ENCODE measurements around the gene ITSN1. TPM values are rescaled to one million over a fixed set of nuclear protein-coding genes. Genes with fewer than 3 reads are reported as not detected.

ITSN1 gene
- total and polyA plus RNA-seq, 3 donors from 2014 or later: 20.0 to 56.6 (median 48.4) TPM

DNA sequence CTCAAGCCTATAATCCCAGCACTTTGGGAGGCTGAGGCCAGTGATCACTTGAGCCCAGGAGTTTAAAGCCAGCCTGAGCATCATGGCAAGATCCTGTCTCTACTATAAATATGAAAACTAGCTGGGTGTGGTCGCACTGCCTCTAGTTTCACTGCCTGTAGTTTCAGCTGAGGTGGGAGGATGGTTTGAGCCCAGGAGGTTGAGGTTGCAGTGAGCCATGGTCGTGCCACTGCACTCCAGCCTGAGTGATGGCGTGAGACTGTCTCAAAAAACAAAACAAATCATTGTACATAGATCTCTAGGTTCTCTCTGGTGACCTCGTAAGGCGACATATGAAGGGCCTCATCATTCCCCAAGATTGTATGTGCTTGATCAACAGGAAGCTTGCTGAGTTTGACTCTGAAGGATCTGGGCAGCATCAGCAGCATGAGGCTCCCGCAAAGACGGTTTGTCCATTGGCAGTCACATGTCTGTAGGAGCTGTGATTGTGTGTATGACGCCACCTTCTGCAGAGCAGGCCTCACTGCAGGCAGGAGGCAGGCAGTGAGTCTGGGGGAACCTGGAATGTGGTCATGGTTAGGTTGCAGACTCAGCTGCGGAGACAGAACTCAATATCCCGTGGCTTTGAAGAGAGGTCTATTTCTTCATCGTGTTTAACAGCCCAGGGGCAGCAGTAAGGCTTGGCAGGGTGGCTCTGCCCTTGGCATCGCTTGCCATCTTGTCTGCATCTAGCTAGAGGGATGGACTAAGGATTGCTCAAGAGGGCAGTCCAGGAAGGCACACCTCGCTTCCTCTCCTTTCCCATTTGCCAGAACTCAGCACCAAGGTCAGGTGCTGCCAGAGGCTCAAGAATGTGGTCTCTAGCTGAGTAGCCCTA lies 259.3 kb downstream of the ITSN1 start:
- Histone ChIP-seq H3K27me3 (no peaks in the 10 kb centered on the region), H3K9me3 (no peaks in the 10 kb centered on the region), H3K27ac (no peak overlapping the region), H3K4me1 (peaks cover 8% of the 10 kb centered on the region), H3K4me3 (no peak overlapping the region), H3K36me3 (ENCODE audit: low read depth, missing control alignments) (no peaks in the 10 kb centered on the region)
- 76 to 91% methylated on average over 7 to 13 of the region's 13 CpGs for WGBS, 2 donors
- peak; percentile 51 for DNase-seq
- TF ChIP-seq POLR2A (IDR thresholded peaks at IDR 0.05): no peak
- TF ChIP-seq, protein P1, sequence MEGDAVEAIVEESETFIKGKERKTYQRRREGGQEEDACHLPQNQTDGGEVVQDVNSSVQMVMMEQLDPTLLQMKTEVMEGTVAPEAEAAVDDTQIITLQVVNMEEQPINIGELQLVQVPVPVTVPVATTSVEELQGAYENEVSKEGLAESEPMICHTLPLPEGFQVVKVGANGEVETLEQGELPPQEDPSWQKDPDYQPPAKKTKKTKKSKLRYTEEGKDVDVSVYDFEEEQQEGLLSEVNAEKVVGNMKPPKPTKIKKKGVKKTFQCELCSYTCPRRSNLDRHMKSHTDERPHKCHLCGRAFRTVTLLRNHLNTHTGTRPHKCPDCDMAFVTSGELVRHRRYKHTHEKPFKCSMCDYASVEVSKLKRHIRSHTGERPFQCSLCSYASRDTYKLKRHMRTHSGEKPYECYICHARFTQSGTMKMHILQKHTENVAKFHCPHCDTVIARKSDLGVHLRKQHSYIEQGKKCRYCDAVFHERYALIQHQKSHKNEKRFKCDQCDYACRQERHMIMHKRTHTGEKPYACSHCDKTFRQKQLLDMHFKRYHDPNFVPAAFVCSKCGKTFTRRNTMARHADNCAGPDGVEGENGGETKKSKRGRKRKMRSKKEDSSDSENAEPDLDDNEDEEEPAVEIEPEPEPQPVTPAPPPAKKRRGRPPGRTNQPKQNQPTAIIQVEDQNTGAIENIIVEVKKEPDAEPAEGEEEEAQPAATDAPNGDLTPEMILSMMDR (IDR thresholded peaks at IDR 0.05): peak in 2 of 3 experiments; percentile 40 to 44
- intact Hi-C loops (cut with DNase I; ENCODE audit: low total_unique reads): no loop called here

DNA sequence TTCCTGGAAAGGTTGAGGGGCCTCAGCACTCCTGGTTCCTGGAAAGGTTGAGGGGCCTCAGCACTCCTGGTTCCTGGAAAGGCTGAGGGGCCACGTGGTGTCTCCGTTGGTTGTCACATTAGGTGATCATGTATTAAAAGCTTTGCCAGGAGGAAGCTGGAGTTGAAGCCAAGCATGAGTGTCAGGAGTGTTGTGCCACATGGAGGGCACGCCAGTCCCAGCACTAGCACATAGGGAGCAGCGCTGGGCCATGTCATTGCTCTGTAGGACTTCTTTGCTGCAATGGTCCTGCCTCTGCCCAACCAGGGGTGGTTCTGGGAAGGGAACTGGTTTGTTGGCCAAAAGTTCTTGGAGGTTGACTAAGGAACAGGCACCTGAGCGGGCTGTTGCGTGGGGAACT lies 260.0 kb downstream of the ITSN1 start:
- 98 to 99% methylated on average over 6 of the region's 6 CpGs for WGBS, 2 donors
- Histone ChIP-seq H3K4me1 (peaks cover 8% of the 10 kb centered on the region), H3K4me3 (no peak overlapping the region), H3K36me3 (ENCODE audit: low read depth, missing control alignments) (no peaks in the 10 kb centered on the region), H3K27ac (no peak overlapping the region), H3K9me3 (no peaks in the 10 kb centered on the region), H3K27me3 (no peaks in the 10 kb centered on the region)
- DNase-seq: no peak
- intact Hi-C loops (cut with DNase I; ENCODE audit: low total_unique reads): no loop called here
- TF ChIP-seq, protein P1 (IDR thresholded peaks at IDR 0.05): no peak
- no peak for TF ChIP-seq POLR2A (IDR thresholded peaks at IDR 0.05)

DNA sequence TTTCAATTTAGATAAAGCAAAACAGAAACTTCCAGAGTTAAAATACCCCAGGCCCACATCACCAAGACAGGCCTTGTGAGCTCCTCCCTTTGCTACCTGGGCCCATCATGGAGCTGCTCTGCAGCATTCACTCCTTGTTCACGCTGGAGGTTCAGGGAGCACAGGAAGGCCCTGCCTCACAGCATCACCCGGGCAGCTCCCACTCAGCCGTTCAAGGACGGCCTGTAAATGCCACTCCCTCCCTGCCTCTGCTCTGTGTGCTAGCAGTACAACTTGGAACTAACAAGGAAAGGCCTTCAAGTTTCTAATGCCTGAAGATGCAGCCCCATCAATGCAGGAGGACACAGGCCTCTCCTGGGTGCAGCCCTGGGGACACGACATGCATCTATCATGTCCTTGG lies 261.7 kb downstream of the ITSN1 start:
- intact Hi-C loops (cut with DNase I; ENCODE audit: low total_unique reads): no loop called here
- Histone ChIP-seq H3K36me3 (ENCODE audit: low read depth, missing control alignments) (no peaks in the 10 kb centered on the region), H3K27me3 (no peaks in the 10 kb centered on the region), H3K4me1 (peaks cover 8% of the 10 kb centered on the region), H3K27ac (peak overlapping the region; percentile 13 to 18), H3K4me3 (no peak overlapping the region), H3K9me3 (no peaks in the 10 kb centered on the region)
- 44% methylated on average over 5 of the region's 5 CpGs for WGBS, 2 donors
- peak; percentile 86 for DNase-seq
- TF ChIP-seq, protein P1 (IDR thresholded peaks at IDR 0.05): no peak
- TF ChIP-seq POLR2A (IDR thresholded peaks at IDR 0.05): no peak

DNA sequence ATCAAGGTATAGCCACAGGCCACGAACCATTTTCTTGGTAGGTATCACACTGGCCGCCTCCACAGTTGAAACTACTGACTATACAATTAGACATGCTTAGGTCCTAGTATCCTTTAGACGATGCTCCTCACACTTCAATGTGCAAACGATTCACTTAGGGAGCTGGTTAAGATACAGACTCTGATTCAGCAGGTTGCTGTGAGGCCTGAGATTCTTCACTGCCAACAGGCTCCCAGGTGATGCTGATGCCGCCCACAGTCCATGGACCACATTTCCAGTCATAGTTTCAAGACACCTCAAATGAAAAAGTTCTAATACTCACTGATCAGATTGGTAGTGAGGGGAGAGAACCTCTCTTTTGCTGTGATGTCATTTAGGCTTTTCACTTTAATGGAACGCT lies 266.5 kb downstream of the ITSN1 start:
- no peaks in the 10 kb centered on the region for H3K36me3 ChIP-seq (ENCODE audit: low read depth, missing control alignments)
- H3K27ac ChIP-seq: no peak overlapping the region
- intact Hi-C loops (cut with DNase I; ENCODE audit: low total_unique reads): no loop called here
- H3K4me3 ChIP-seq: no peak overlapping the region
- H3K9me3 ChIP-seq: no peaks in the 10 kb centered on the region
- H3K4me1 ChIP-seq: peaks cover 8% of the 10 kb centered on the region
- no peaks in the 10 kb centered on the region for H3K27me3 ChIP-seq
- 82% methylated on average over 6 of the region's 6 CpGs for WGBS, 2 donors
- DNase-seq: no peak
- TF ChIP-seq POLR2A (IDR thresholded peaks at IDR 0.05): no peak
- TF ChIP-seq, protein P1 (IDR thresholded peaks at IDR 0.05): no peak

DNA sequence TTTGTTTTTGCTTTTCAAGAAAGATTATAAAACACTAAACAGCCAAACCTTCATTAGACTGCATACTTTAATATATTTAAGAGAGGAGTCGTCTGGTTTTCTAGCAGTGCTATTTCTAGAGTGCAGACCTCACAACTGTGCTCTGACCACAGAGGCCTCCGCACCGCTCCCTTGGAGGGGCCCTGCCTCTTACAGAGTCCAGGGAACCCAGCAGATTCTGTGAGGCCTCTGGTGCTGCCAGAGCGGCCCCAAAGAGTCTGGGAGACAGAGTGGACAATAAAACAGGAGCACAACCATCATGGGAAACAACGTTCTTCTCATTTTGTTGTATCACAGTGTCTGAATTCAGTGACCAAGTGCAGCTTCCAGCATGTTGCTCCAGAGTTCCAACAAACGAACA lies 267.5 kb downstream of the ITSN1 start:
- H3K27me3 ChIP-seq: no peaks in the 10 kb centered on the region
- DNase-seq: no peak
- H3K27ac ChIP-seq: no peak overlapping the region
- no peak overlapping the region for H3K4me3 ChIP-seq
- H3K36me3 ChIP-seq (ENCODE audit: low read depth, missing control alignments): no peaks in the 10 kb centered on the region
- intact Hi-C loops (cut with DNase I; ENCODE audit: low total_unique reads): no loop called here
- peaks cover 4% of the 10 kb centered on the region for H3K4me1 ChIP-seq
- no peak for TF ChIP-seq POLR2A (IDR thresholded peaks at IDR 0.05)
- TF ChIP-seq, protein P1 (IDR thresholded peaks at IDR 0.05): no peak
- WGBS, 2 donors: 81 to 89% methylated on average over 6 of the region's 6 CpGs
- no peaks in the 10 kb centered on the region for H3K9me3 ChIP-seq
